ENCODE results near the gene UBQLNL.

The UBQLNL gene

GRCh38 chr11:5507177-5507932 lies 9.1 kb downstream of the UBQLNL start:
- DNase-seq = no peak

- no peak for DNase-seq
Observed at GRCh38 chr11:5505363-5506048, 11.0 kb downstream of the UBQLNL start.

DNA sequence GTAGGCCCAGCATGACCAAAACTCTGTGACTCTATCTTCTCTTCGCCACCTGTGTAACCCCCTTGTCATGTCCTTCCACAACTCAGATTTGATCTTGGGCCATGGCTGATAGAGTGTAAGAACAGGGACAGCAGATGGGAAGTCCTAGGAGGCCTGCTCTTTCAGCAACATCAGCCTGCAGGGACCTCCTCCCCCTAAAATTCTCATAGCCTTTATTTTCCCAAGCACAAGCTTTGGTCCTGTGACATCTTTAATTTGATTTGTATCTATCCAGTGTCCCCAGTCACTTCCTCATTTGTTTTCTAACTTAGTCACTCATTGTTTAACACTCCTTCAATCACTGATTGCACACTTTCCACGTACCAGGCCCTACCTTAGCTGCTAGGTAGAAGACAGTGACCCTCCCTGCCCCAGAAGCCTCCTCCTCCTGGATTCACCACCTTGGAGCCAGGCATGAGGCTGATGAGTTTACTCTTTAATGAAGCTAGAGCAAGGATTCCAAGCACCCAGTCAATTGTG lies 12.0 kb downstream of the UBQLNL start:
- no peak for DNase-seq

- no peak for DNase-seq
Observed at GRCh38 chr11:5500393-5500801, 16.1 kb downstream of the UBQLNL start.

DNA sequence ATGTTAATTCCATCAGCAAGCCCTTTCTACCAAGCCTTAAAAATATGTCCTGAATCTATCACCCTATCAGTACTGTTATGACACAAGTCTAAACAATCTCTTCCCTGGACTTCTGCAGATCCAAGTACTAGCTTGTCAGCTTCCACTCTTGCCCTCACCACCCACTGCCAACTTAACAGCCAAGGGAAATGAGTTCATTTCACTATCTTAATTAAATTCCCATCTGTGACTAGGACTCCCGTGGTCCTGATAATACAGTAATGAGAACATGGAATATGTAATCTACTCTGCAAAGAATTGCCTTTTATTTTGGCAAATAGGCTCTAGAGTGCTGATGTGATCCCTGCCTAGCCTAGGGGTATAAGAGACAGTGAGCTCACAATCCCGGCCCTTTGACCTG lies 16.8 kb downstream of the UBQLNL start:
- no peak for DNase-seq

DNA sequence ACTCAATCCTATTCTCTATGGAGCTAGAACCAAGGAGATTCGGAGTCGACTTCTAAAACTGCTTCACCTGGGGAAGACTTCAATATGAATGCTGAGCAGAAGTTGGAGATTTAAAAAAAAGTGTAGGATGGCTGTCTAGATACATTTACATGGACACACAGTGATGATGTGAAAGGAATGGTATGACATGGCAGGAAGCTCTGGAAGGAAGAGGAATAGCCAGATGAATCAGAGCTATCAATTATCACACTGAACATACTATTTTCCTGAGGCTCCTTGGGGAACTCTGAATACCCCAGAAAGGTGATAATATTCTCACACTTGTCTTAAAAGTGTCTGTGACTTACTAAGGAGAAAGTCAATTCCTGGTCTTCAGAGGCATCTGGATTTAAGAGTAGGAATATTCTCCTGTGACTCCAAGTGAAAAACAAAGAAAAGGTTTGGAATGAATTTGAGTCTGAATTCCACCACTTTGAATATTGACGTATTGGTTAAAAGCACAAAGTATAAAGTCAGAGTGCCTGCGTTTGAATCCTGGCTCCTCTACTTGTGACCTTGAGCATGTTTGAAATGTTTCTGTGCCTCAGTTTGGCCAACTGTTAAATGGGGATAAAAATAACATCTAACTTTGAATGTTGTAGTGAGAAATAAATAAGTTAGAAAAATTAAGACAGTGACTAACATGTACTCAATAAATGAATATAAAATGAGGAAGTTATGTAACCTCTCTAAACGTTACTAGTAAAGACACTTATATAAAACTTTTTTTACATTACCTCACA lies 26.7 kb downstream of the UBQLNL start:
- no peak for DNase-seq

- no peak for DNase-seq
Observed at GRCh38 chr11:5488798-5489399, 27.6 kb downstream of the UBQLNL start.

DNA sequence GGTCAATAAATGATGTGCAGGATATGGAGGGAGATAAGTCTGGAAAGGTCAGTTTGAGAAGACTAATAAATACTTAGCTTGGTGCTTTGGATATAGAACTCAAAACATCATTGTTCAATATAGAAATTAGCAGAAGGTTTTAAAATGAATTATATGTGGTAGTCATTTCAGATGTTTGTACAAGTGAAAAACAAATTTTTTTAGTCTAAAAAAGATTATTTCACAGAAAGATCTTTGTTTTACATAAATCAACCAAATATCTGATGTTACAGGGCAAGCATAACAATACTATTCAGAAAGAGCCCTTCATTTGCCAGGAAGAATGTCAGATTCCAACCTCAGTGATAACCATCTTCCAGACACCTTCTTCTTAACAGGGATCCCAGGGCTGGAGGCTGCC lies 28.1 kb downstream of the UBQLNL start, which contains the start of gene OR52D1:
Gene OR52D1, plus strand, starts transcription at position 301 of the 400 bp plus-strand sequence. Its CDS starts 22 bp downstream, at position 323.
- DNase-seq = no peak

DNA sequence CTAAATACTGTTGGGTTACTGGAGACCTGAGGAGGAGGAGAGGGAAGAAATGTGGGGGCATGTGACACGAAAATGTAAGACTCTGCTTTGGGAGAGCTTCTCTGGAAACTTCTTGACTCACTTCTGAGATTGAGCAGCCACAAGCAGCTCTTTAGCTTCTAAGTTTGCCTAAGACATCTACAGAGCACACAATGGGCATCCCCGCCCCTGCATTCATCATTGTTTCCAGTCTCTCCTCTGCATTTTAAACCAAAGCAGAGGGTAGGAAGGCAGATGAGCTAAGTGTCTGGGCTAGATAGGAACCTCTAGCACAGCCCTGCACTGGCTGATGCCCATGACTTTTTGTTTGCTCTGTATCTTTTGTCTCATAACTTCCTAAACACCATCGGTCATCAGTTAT lies 30.1 kb downstream of the UBQLNL start:
- no peak for DNase-seq

GRCh38 chr11:5486003-5486402 lies 30.5 kb downstream of the UBQLNL start:
- no peak for DNase-seq

- DNase-seq = peak; percentile 4
Observed at GRCh38 chr11:5476186-5476819, 40.2 kb downstream of the UBQLNL start.

GRCh38 chr11:5473921-5474320 lies 42.6 kb downstream of the UBQLNL start:
- DNase-seq = no peak

DNA sequence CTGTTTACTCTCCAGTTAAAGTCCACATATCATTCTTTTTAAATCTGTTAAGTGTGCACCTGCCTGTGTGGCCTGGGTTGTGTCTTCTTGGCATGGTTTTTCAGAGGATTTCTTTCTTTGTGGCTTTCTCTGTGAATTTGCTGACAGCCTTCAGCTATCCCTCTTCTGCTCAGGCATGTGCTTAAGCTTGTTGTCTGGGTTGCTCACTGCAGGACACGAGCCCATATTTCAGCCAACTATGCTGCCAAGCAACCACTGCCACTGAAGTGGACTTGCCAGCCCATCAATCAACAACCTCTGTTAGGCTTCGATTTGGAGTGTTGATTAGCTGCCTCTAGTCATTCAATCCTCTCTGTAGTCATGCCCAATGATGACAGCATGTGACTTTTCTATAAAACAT lies 49.0 kb downstream of the UBQLNL start:
- no peak for DNase-seq

All from NCI-H2227 treated with DMSO at 0.1 percent for 48 hours (cell line).